Measurements from ENCODE around the gene SPTBN1. TPM values are rescaled to one million over a fixed set of nuclear protein-coding genes. Genes with fewer than 3 reads are reported as not detected.
A peak's percentile ranks its signal among the peaks of the same experiment; 100 is the strongest.

SPTBN1 gene
- total and polyA plus RNA-seq, 9 of the 15 experiments (the other 6 are each of a cell fraction or from before 2014, with no cell fraction given) = 8.9 to 66.8 (median 31.4) TPM

DNA sequence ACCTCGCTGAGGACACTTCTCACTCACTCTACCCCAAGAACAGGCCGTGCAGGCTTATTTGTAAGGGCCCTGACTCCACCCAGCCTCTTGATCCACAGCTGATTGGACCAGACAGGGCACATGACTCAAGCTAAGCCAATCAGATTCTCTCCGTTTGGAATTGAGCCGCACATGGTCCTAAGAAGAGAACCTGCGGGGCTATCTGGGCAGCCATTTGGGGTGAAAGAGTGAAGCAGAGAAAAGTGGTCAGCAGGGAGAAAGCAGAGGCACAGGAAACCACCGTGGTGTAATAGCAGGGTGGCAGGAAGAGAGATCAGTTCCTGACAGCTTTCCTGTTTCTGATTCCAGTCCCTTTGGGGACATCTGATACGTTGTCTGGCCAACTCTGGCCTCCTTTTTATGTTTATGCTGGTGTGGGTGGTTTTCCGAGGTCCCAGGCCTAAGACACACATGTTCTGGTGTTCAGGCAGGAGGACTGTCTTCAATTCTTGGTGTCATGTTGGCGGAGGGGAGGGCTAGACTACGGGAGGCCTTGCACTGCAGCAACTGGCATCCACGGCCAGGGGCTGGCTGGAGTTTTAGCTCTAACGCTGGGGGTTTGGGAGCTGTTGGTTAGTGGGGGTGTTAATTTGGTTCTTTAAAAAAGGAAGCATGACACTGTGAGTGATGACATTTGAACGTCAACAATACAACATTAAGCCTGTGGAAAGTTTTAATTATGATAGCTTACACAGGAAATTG lies 26.1 kb upstream of the SPTBN1 start (continued):
- TF ChIP-seq, protein P1, sequence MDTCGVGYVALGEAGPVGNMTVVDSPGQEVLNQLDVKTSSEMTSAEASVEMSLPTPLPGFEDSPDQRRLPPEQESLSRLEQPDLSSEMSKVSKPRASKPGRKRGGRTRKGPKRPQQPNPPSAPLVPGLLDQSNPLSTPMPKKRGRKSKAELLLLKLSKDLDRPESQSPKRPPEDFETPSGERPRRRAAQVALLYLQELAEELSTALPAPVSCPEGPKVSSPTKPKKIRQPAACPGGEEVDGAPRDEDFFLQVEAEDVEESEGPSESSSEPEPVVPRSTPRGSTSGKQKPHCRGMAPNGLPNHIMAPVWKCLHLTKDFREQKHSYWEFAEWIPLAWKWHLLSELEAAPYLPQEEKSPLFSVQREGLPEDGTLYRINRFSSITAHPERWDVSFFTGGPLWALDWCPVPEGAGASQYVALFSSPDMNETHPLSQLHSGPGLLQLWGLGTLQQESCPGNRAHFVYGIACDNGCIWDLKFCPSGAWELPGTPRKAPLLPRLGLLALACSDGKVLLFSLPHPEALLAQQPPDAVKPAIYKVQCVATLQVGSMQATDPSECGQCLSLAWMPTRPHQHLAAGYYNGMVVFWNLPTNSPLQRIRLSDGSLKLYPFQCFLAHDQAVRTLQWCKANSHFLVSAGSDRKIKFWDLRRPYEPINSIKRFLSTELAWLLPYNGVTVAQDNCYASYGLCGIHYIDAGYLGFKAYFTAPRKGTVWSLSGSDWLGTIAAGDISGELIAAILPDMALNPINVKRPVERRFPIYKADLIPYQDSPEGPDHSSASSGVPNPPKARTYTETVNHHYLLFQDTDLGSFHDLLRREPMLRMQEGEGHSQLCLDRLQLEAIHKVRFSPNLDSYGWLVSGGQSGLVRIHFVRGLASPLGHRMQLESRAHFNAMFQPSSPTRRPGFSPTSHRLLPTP (IDR thresholded peaks at IDR 0.05; ENCODE audit: borderline replicate concordance, extremely low read depth, insufficient read length) = no peak
- TF ChIP-seq, protein P2, sequence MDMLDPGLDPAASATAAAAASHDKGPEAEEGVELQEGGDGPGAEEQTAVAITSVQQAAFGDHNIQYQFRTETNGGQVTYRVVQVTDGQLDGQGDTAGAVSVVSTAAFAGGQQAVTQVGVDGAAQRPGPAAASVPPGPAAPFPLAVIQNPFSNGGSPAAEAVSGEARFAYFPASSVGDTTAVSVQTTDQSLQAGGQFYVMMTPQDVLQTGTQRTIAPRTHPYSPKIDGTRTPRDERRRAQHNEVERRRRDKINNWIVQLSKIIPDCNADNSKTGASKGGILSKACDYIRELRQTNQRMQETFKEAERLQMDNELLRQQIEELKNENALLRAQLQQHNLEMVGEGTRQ (CRISPR knock-in tag; IDR thresholded peaks at IDR 0.05) = peak; percentile 95
- TF ChIP-seq NCOA2 (IDR thresholded peaks at IDR 0.05; ENCODE audit: partially characterized antibody in 2 of 2) (no peak), SOX6 (IDR thresholded peaks at IDR 0.05) (no peak), SMAD2 (IDR thresholded peaks at IDR 0.05; ENCODE audit: low read depth, low read length) (no peak), RBM15 (IDR thresholded peaks at IDR 0.05; ENCODE audit: insufficient read depth, low read length) (no peak), ZKSCAN1 (IDR thresholded peaks at IDR 0.05; ENCODE audit: low read depth, low read length) (no peak), ZNF507 (tag; conservative IDR thresholded peaks at IDR 0.05) (no peak), DIDO1 (tag; IDR thresholded peaks at IDR 0.05; ENCODE audit: low read depth) (no peak), ZNF583 (CRISPR knock-in tag; IDR thresholded peaks at IDR 0.05) (no peak), NCOA4 (IDR thresholded peaks at IDR 0.05; ENCODE audit: partially characterized antibody) (no peak), L3MBTL2 (IDR thresholded peaks at IDR 0.05) (peak; percentile 80), ZNF707 (CRISPR knock-in tag; conservative IDR thresholded peaks at IDR 0.05) (no peak), TEAD2 (tag; IDR thresholded peaks at IDR 0.05) (no peak), CBX3 (IDR thresholded peaks at IDR 0.05; ENCODE audit: borderline replicate concordance in 1 of 2, low read length in 2 of 2) (peak in 1 of 2 experiments; percentile 33; a peak in 1 of 3 replicates), FOXA1 (IDR thresholded peaks at IDR 0.05; ENCODE audit: borderline replicate concordance) (no peak), SAP30 (IDR thresholded peaks at IDR 0.05; ENCODE audit: borderline replicate concordance, insufficient read depth, low read depth, low read length, poor library complexity, severe bottlenecking) (no peak)
- TF ChIP-seq, protein P3, sequence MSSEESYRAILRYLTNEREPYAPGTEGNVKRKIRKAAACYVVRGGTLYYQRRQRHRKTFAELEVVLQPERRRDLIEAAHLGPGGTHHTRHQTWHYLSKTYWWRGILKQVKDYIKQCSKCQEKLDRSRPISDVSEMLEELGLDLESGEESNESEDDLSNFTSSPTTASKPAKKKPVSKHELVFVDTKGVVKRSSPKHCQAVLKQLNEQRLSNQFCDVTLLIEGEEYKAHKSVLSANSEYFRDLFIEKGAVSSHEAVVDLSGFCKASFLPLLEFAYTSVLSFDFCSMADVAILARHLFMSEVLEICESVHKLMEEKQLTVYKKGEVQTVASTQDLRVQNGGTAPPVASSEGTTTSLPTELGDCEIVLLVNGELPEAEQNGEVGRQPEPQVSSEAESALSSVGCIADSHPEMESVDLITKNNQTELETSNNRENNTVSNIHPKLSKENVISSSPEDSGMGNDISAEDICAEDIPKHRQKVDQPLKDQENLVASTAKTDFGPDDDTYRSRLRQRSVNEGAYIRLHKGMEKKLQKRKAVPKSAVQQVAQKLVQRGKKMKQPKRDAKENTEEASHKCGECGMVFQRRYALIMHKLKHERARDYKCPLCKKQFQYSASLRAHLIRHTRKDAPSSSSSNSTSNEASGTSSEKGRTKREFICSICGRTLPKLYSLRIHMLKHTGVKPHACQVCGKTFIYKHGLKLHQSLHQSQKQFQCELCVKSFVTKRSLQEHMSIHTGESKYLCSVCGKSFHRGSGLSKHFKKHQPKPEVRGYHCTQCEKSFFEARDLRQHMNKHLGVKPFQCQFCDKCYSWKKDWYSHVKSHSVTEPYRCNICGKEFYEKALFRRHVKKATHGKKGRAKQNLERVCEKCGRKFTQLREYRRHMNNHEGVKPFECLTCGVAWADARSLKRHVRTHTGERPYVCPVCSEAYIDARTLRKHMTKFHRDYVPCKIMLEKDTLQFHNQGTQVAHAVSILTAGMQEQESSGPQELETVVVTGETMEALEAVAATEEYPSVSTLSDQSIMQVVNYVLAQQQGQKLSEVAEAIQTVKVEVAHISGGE (CRISPR knock-in tag; IDR thresholded peaks at IDR 0.05) = no peak
- TF ChIP-seq, protein P4, sequence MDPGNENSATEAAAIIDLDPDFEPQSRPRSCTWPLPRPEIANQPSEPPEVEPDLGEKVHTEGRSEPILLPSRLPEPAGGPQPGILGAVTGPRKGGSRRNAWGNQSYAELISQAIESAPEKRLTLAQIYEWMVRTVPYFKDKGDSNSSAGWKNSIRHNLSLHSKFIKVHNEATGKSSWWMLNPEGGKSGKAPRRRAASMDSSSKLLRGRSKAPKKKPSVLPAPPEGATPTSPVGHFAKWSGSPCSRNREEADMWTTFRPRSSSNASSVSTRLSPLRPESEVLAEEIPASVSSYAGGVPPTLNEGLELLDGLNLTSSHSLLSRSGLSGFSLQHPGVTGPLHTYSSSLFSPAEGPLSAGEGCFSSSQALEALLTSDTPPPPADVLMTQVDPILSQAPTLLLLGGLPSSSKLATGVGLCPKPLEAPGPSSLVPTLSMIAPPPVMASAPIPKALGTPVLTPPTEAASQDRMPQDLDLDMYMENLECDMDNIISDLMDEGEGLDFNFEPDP (CRISPR knock-in tag; IDR thresholded peaks at IDR 0.05) = no peak

Measured in K562 (cell line).